ENCODE measurements around the gene SPATA20.
A peak's percentile ranks its signal among the peaks of the same experiment; 100 is the strongest.

Gene SPATA20

GRCh38 chr17:50547035-50547735, at the start of gene SPATA20:
TSS of gene SPATA20 (plus strand) at chr17:50547174. CDS start at chr17:50547209, 35 bp downstream.
- peak; percentile 83 to 98 for DNase-seq

- no peak for DNase-seq
These were observed 48.7 kb upstream of the SPATA20 start for GRCh38 chr17:50498021-50498874.

- no peak for DNase-seq
These were observed 47.7 kb upstream of the SPATA20 start for GRCh38 chr17:50499270-50499669.

GRCh38 chr17:50499721-50500120, 47.3 kb upstream of the SPATA20 start:
- DNase-seq: no peak

- DNase-seq: peak; percentile 20 to 74
These were observed 45.9 kb upstream of the SPATA20 start for GRCh38 chr17:50501054-50501453.

- DNase-seq: no peak
These were observed 44.5 kb upstream of the SPATA20 start for GRCh38 chr17:50502301-50502990.

- DNase-seq: peak; percentile 31 to 38
These were observed 41.3 kb upstream of the SPATA20 start for GRCh38 chr17:50505591-50506130.

- DNase-seq: no peak
These were observed 40.7 kb upstream of the SPATA20 start for GRCh38 chr17:50506298-50506697.

- peak; percentile 53 to 72 for DNase-seq
These were observed 39.0 kb upstream of the SPATA20 start, which contains the start of gene MYCBPAP for GRCh38 chr17:50507871-50508572. TSS of gene MYCBPAP (plus strand) at chr17:50508439. CDS start at chr17:50508675, 236 bp downstream.

- DNase-seq: no peak
These were observed 38.2 kb upstream of the SPATA20 start for GRCh38 chr17:50508573-50509460.

- peak in 1 of 2 donors; percentile 38 for DNase-seq
These were observed 35.9 kb upstream of the SPATA20 start for GRCh38 chr17:50511058-50511457.

- no peak for DNase-seq
These were observed 33.5 kb upstream of the SPATA20 start for GRCh38 chr17:50513495-50513894.

GRCh38 chr17:50514388-50514787, 32.6 kb upstream of the SPATA20 start:
- no peak for DNase-seq

GRCh38 chr17:50514936-50515702, 31.9 kb upstream of the SPATA20 start:
- peak; percentile 19 to 51 for DNase-seq

GRCh38 chr17:50517011-50517410, 30.0 kb upstream of the SPATA20 start:
- no peak for DNase-seq

- DNase-seq: no peak
These were observed 29.2 kb upstream of the SPATA20 start for GRCh38 chr17:50517504-50518383.

GRCh38 chr17:50518384-50519023, 28.5 kb upstream of the SPATA20 start:
- no peak for DNase-seq

- DNase-seq: no peak
These were observed 27.7 kb upstream of the SPATA20 start for GRCh38 chr17:50519141-50519834.

Data from inflammatory macrophage treated with lipopolysaccharide for 1 hour (primary cell).